ENCODE results near the gene NBL1. TPM values are rescaled to one million over a fixed set of nuclear protein-coding genes. Genes with fewer than 3 reads are reported as not detected.
"Not testable (repeated sequence)": the region's sequence is repeated elsewhere in the genome, so short reads cannot be mapped to it uniquely, and the experiment has no call there.

The NBL1 gene
- total RNA-seq, 1 experiment from 2014 or later, result 34.2 TPM

- DNase-seq (ENCODE audit: low spot score), result no peak
These were observed 22.7 kb upstream of the NBL1 start for GRCh38 chr1:19621274-19621950.

GRCh38 chr1:19622204-19622603, 21.9 kb upstream of the NBL1 start:
- DNase-seq (ENCODE audit: low spot score), result no peak

GRCh38 chr1:19623523-19623922, 20.6 kb upstream of the NBL1 start:
- DNase-seq (ENCODE audit: low spot score), result no peak

- DNase-seq (ENCODE audit: low spot score), result no peak
These were observed 18.7 kb upstream of the NBL1 start for GRCh38 chr1:19625291-19625937.

GRCh38 chr1:19628879-19629278, 15.2 kb upstream of the NBL1 start:
- DNase-seq (ENCODE audit: low spot score), result no peak

- DNase-seq (ENCODE audit: low spot score), result no peak
These were observed 14.8 kb upstream of the NBL1 start for GRCh38 chr1:19629357-19629756.

- not testable (repeated sequence) for DNase-seq (ENCODE audit: low spot score)
These were observed 13.9 kb upstream of the NBL1 start for GRCh38 chr1:19630192-19630591.

- DNase-seq (ENCODE audit: low spot score), result no peak
These were observed 13.3 kb upstream of the NBL1 start for GRCh38 chr1:19630720-19631395.

- DNase-seq (ENCODE audit: low spot score), result no peak
These were observed 11.9 kb upstream of the NBL1 start for GRCh38 chr1:19632211-19632610.

- no peak for DNase-seq (ENCODE audit: low spot score)
These were observed 11.0 kb upstream of the NBL1 start for GRCh38 chr1:19633106-19633505.

GRCh38 chr1:19635064-19635463, 9.0 kb upstream of the NBL1 start:
- DNase-seq (ENCODE audit: low spot score), result not testable (repeated sequence)

- peak; percentile 33 for DNase-seq (ENCODE audit: low spot score)
These were observed 8.5 kb upstream of the NBL1 start for GRCh38 chr1:19635646-19636045.

- DNase-seq (ENCODE audit: low spot score), result no peak
These were observed 8.0 kb upstream of the NBL1 start for GRCh38 chr1:19636065-19636464.

- not testable (repeated sequence) for DNase-seq (ENCODE audit: low spot score)
These were observed 7.4 kb upstream of the NBL1 start for GRCh38 chr1:19636749-19637148.

GRCh38 chr1:19637606-19638005, 6.5 kb upstream of the NBL1 start:
- no peak for DNase-seq (ENCODE audit: low spot score)

GRCh38 chr1:19639228-19639627, 4.9 kb upstream of the NBL1 start:
- DNase-seq (ENCODE audit: low spot score), result not testable (repeated sequence)

- DNase-seq (ENCODE audit: low spot score), result no peak
These were observed 4.1 kb upstream of the NBL1 start for GRCh38 chr1:19639999-19640362.

GRCh38 chr1:19640363-19641316, 3.5 kb upstream of the NBL1 start:
- DNase-seq (ENCODE audit: low spot score), result peak; percentile 35

GRCh38 chr1:19643121-19643520, 990 bp upstream of the NBL1 start:
- DNase-seq (ENCODE audit: low spot score), result peak; percentile 43

- DNase-seq (ENCODE audit: low spot score), result no peak
These were observed 227 bp downstream of the NBL1 start for GRCh38 chr1:19644395-19644680.

- DNase-seq (ENCODE audit: low spot score), result no peak
These were observed 735 bp downstream of the NBL1 start for GRCh38 chr1:19644681-19645410.

All from H4 (cell line).